H9 (cell line): ENCODE measurements around the gene MRAP2. TPM values are rescaled to one million over a fixed set of nuclear protein-coding genes. Genes with fewer than 3 reads are reported as not detected.

ENCODE experiments used
- DNase-seq: peaks from one replicate; pipeline ENCODE4 v3.0.0-alpha.2; 2017
- H2AFZ ChIP-seq: one replicate; pipeline ENCODE4 v1.6.1; 2013; ENCODE audit warnings: mild to moderate bottlenecking, low read length, control low read depth, moderate library complexity
- H2AK5ac ChIP-seq: 2 replicates; pipeline ENCODE4 v1.6.1; 2013; ENCODE audit warnings: low read length, control low read depth, mixed read lengths; ENCODE audit not compliant: insufficient read length
- H2BK120ac ChIP-seq: one replicate; pipeline ENCODE4 v1.6.1; 2013; ENCODE audit warnings: low read depth, mild to moderate bottlenecking, low read length, control low read depth, inconsistent platforms; ENCODE audit not compliant: poor library complexity, severe bottlenecking
- H2BK12ac ChIP-seq: 2 replicates; pipeline ENCODE4 v1.6.1; 2013; ENCODE audit warnings: low read length, control low read depth, mixed read lengths, low read depth; ENCODE audit not compliant: insufficient read length
- H2BK15ac ChIP-seq: 2 replicates; pipeline ENCODE4 v1.6.1; 2013; ENCODE audit warnings: low read depth, low read length, control low read depth
- H2BK20ac ChIP-seq: one replicate; pipeline ENCODE4 v1.6.1; 2013; ENCODE audit warnings: low read depth, mild to moderate bottlenecking, low read length, control low read depth, inconsistent platforms; ENCODE audit not compliant: poor library complexity, severe bottlenecking
- H2BK5ac ChIP-seq: 2 replicates; pipeline ENCODE4 v1.6.1; 2013; ENCODE audit warnings: low read length, control low read depth, mixed read lengths; ENCODE audit not compliant: insufficient read length
- H3K14ac ChIP-seq: 2 replicates; pipeline ENCODE4 v1.6.1; 2013; ENCODE audit warnings: low read length, control low read depth; ENCODE audit not compliant: insufficient read depth
- H3K18ac ChIP-seq: 2 replicates; pipeline ENCODE4 v1.6.1; 2013; ENCODE audit warnings: low read depth, mild to moderate bottlenecking, mixed read lengths, low read length, control low read depth; ENCODE audit not compliant: insufficient read length
- H3K23ac ChIP-seq: 2 replicates; pipeline ENCODE4 v1.6.1; 2013; ENCODE audit warnings: low read length, control low read depth, mixed read lengths, low read depth; ENCODE audit not compliant: insufficient read length
- H3K23me2 ChIP-seq: 2 replicates; pipeline ENCODE4 v1.6.1; 2013; ENCODE audit warnings: low read depth, mild to moderate bottlenecking, mixed read lengths, low read length, control low read depth; ENCODE audit not compliant: insufficient read length, poor library complexity, severe bottlenecking
- H3K27ac ChIP-seq: 2 replicates; pipeline ENCODE4 v1.5.1; 2013; ENCODE audit warnings: low read length, control low read depth, mixed read lengths, low read depth; ENCODE audit not compliant: insufficient read length
- H3K27me3 ChIP-seq: 2 replicates; pipeline ENCODE4 v1.6.1; 2013; ENCODE audit warnings: low read length, control low read depth, inconsistent platforms; ENCODE audit not compliant: insufficient read depth
- H3K4ac ChIP-seq: 2 replicates; pipeline ENCODE4 v1.6.1; 2013; ENCODE audit warnings: low read depth, mild to moderate bottlenecking, control low read depth, inconsistent platforms, low read length, moderate library complexity
- H3K4me1 ChIP-seq: 2 replicates; pipeline ENCODE4 v1.6.1; 2013; ENCODE audit warnings: low read length, control low read depth, inconsistent platforms; ENCODE audit not compliant: insufficient read depth
- H3K4me2 ChIP-seq: 2 replicates; pipeline ENCODE4 v1.6.1; 2013; ENCODE audit warnings: low read length, control low read depth, mixed read lengths; ENCODE audit not compliant: insufficient read length, insufficient read depth
- H3K56ac ChIP-seq: 2 replicates; pipeline ENCODE4 v1.6.1; 2013; ENCODE audit warnings: low read depth, mild to moderate bottlenecking, mixed read lengths, low read length, control low read depth; ENCODE audit not compliant: insufficient read length
- H3K79me1 ChIP-seq: 2 replicates; pipeline ENCODE4 v1.6.1; 2013; ENCODE audit warnings: low read depth, mild to moderate bottlenecking, moderate library complexity, low read length, control low read depth, inconsistent platforms; ENCODE audit not compliant: insufficient read depth, poor library complexity, severe bottlenecking
- H3K79me2 ChIP-seq: 2 replicates; pipeline ENCODE4 v1.6.1; 2013; ENCODE audit warnings: low read length, control low read depth, inconsistent platforms; ENCODE audit not compliant: insufficient read depth
- H3K9ac ChIP-seq: 2 replicates; pipeline ENCODE4 v1.6.1; 2013; ENCODE audit warnings: low read length, control low read depth, mixed read lengths; ENCODE audit not compliant: insufficient read length; ENCODE audit errors: extremely low read depth
- H3K9me3 ChIP-seq: one replicate; pipeline ENCODE4 v1.6.1; 2013; ENCODE audit warnings: low read depth, low read length, inconsistent platforms; ENCODE audit not compliant: control insufficient read depth
- H3T11ph ChIP-seq: one replicate; pipeline ENCODE4 v1.6.1; 2013; ENCODE audit warnings: mild to moderate bottlenecking, low read length, control low read depth, inconsistent platforms
- H4K20me1 ChIP-seq: one replicate; pipeline ENCODE4 v1.6.1; 2013; ENCODE audit not compliant: control insufficient read depth, insufficient read length, insufficient read depth
- H4K5ac ChIP-seq: 2 replicates; pipeline ENCODE4 v1.6.1; 2013; ENCODE audit warnings: low read depth, mild to moderate bottlenecking, mixed read lengths, low read length, control low read depth; ENCODE audit not compliant: insufficient read length
- H4K8ac ChIP-seq: replicated peaks from 2 replicates; pipeline ENCODE4 v1.6.1; 2013; ENCODE audit warnings: low read length, control low read depth, mixed read lengths, low read depth; ENCODE audit not compliant: insufficient read length
- H4K91ac ChIP-seq: 2 replicates; pipeline ENCODE4 v1.6.1; 2013; ENCODE audit warnings: low read depth, mild to moderate bottlenecking, moderate library complexity, mixed read lengths, low read length, control low read depth; ENCODE audit not compliant: insufficient read length
- H3K27ac Mint-ChIP-seq, 3 experiments: 2 replicates in 2 of 3; 3 replicates in 1 of 3; pipeline ENCODE4 v1.8.0; 2020 to 2021; ENCODE audit warnings: mixed read lengths in 3 of 3, mild to moderate bottlenecking in 1 of 3, moderate library complexity in 1 of 3
- H3K27me3 Mint-ChIP-seq: 2 replicates; pipeline ENCODE4 v1.8.0; 2021; ENCODE audit warnings: low read depth, mild to moderate bottlenecking, moderate library complexity, mixed read lengths
- H3K36me3 Mint-ChIP-seq, 3 experiments: 2 replicates in 2 of 3; 3 replicates in 1 of 3; pipeline ENCODE4 v1.8.0; 2020 to 2021; ENCODE audit warnings: low read depth in 3 of 3, mixed read lengths in 3 of 3; ENCODE audit not compliant: insufficient read depth in 1 of 3
- H3K4me1 Mint-ChIP-seq, 2 experiments: 2 replicates each; pipeline ENCODE4 v1.8.0; 2020; ENCODE audit warnings: mixed read lengths in 2 of 2
- H3K4me3 Mint-ChIP-seq, 2 experiments: 2 replicates in 1 of 2; 3 replicates in 1 of 2; pipeline ENCODE4 v1.8.0; 2020 to 2021; ENCODE audit warnings: mild to moderate bottlenecking in 2 of 2, mixed read lengths in 2 of 2, moderate library complexity in 1 of 2
- H3K9me3 Mint-ChIP-seq, 2 experiments: 2 replicates in 1 of 2; 3 replicates in 1 of 2; pipeline ENCODE4 v1.8.0; 2020; ENCODE audit warnings: mild to moderate bottlenecking in 2 of 2, mixed read lengths in 2 of 2, moderate library complexity in 1 of 2
- CTCF ChIP-seq: fragments of 200-600 bp; sonication (generic); conservative IDR thresholded peaks from 3 replicates; pipeline ENCODE4 v1.8.0; 2021; ENCODE audit warnings: antibody characterized with exemption, mild to moderate bottlenecking
- WGBS: extraction: QIAGEN DNeasy Blood & Tissue Kit; methylation state at CpG from one replicate; pipeline ENCODE4 v1.1.7; 2013; ENCODE audit warnings: missing lambda C conversion rate, low lambda C conversion rate, mixed read lengths; ENCODE audit not compliant: insufficient read length; ENCODE audit errors: extremely low coverage; 5-methylcytosine and 5-hydroxymethylcytosine counted together
- total RNA-seq: library from RNA; stranded (reverse); gene quantifications from 2 replicates; pipeline ENCODE4 v1.2.1, GENCODE V29; 2021

MRAP2 gene
- total RNA-seq, 1 experiment from 2014 or later = 8.0 TPM

- H2AFZ ChIP-seq = no peak overlapping the region
- no peak overlapping the region for H3K4ac ChIP-seq
- no peak overlapping the region for H3K56ac ChIP-seq
- H3K9me3 Mint-ChIP-seq = no peaks in the 10 kb centered on the region
- no peak overlapping the region for H3K27ac Mint-ChIP-seq
- no peak overlapping the region for H3T11ph ChIP-seq
- no peak overlapping the region for H3K27ac ChIP-seq
- no peak overlapping the region for H2BK120ac ChIP-seq
- H2BK12ac ChIP-seq = no peak overlapping the region
- no peak overlapping the region for H2AK5ac ChIP-seq
- no peak overlapping the region for H4K91ac ChIP-seq
- no peak overlapping the region for H3K9ac ChIP-seq
- no peak overlapping the region for H3K14ac ChIP-seq
- H3K23ac ChIP-seq = no peak overlapping the region
- peaks cover 32 to 39% of the 10 kb centered on the region in 2 experiments for H3K4me1 Mint-ChIP-seq
- no peaks in the 10 kb centered on the region for H3K9me3 ChIP-seq
- H2BK15ac ChIP-seq = no peak overlapping the region
- no peak overlapping the region for H2BK5ac ChIP-seq
- H3K18ac ChIP-seq = no peak overlapping the region
- no peaks in the 10 kb centered on the region for H4K20me1 ChIP-seq
- H3K4me2 ChIP-seq = no peak overlapping the region
- H2BK20ac ChIP-seq = no peak overlapping the region
- H3K79me2 ChIP-seq = no peaks in the 10 kb centered on the region
- no peak overlapping the region for H3K4me3 Mint-ChIP-seq
- WGBS = no CpG with 5 or more reads among the region's 4 CpGs
- H3K36me3 Mint-ChIP-seq = no peaks in the 10 kb centered on the region; a peak in 2 of 7 replicates
- no peak overlapping the region for H4K8ac ChIP-seq
- TF ChIP-seq CTCF = no peak
- no peaks in the 10 kb centered on the region for H3K79me1 ChIP-seq
- peaks cover 11% of the 10 kb centered on the region for H3K4me1 ChIP-seq
- no peak overlapping the region for H4K5ac ChIP-seq
- no peaks in the 10 kb centered on the region; the same call in 1 of the 2 replicates for H3K27me3 Mint-ChIP-seq
- H3K23me2 ChIP-seq = no peaks in the 10 kb centered on the region
- H3K27me3 ChIP-seq = no peaks in the 10 kb centered on the region
- DNase-seq = no peak
These were observed 24.3 kb downstream of the MRAP2 start for GRCh38 chr6:84057908-84058307.
